HG03469 (cell line): ENCODE results near the gene KCTD1.

Source experiments
- ATAC-seq: cut with Tn5 transposase; IDR thresholded peaks from one replicate; pipeline ENCODE4 v1.9.1; 2021; ENCODE audit warnings: mild to moderate bottlenecking, moderate library complexity, moderate number of reproducible peaks; ENCODE audit not compliant: unreplicated experiment

Gene KCTD1

DNA sequence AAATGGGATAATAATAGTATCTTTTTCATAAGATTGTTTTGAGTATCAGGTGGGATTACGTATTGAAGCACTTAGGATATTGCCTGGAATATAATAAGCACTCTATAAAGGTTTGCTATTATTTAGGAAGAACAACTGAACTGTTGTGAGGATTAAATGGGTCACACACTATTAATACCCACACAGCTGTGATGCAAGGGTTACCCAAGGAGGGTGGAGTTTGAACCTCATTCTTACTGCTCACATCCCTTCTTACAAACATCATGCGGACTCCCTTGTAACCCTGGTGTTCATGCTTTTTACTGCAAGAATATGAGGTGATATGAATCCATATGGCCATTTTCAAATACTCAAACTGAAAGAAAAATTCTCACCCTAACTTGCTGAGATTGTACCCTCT, 113.5 kb downstream of the KCTD1 start:
- ATAC-seq = no peak

GRCh38 chr18:26432651-26433424, 115.5 kb downstream of the KCTD1 start:
- peak; percentile 56 for ATAC-seq

DNA sequence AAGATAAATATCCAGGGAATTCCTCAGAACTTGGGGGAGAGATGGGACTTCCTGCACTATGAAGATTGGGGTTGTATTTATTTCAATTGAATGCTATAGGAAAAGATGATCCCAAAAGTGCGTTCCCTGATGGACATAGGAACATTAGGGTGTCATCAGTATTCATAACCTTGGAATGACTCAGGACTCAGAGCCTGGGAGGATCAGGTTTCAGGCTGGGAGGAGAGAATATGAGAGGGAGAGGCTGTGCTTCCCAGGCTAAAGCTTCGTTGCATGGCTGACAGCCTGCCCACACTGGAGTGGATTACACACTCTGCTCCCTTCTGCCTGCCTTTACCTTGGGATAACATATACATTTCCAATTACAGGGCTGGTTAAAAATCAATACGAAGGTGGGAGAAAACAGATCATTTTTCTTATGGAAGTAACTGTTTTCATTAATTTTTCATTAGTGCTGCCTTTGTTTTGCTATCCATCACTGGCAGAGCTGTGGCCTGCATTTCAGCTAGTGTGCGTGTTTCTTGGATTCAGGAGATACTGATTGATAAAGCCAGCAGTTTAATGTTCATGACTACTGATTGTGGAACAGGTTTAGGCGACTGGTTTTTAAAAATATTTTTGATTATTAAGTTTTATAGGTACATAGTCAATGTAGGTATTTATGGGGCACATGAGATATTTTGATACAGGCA, 118.7 kb downstream of the KCTD1 start:
- no peak for ATAC-seq

DNA sequence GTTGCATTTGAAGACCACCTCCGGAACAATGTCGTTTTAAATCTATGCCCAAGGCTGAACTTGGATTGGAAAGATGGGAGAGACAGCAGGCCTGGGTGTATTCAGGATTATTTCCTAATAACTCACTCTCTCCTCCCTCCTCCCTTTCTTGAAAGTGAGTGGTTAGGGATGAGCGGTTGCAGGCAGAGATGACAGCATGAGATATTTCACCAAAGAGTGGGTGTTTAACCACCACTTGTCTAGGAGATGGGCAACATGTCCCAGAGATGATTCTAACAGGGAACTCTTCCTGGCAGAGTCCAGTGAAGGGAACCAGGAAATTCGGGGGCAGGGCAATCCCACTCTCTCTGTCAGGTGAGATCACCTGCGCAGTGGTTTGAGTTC, 123.2 kb downstream of the KCTD1 start:
- no peak for ATAC-seq

DNA sequence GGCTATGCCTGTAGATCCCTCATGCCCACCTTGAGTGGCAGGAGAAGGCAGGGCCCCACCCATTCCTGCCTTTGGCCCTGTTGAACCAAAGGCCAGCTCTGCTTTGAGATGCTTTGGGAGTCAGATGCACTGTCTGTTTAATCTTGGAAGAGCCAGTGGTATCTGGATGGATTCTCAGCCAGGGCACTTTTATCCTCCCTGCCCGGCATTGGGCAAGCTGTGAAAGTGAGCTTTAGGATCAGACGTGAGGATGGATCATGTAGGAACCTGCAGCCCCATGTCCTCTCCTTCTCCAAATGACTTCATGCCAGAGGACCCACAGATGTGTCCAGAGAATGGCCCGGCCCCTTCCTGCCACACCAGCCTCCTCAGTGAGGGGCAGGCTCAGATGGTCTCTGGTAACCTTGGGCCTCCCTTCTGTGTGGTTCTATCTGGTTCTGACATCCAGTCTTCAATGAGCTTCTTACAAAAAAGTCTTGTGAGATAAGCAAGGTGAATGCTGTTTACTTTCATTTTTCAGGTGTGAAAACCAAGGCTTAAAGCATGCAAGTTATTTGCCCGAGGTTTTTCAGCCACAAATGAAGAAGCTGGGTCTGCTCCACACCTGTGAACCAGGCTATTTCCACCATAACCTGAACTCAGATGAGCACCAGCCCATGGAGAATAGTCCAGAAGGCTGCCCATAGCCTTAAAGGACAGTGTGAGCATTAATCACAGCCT, 123.8 kb downstream of the KCTD1 start:
- no peak for ATAC-seq

DNA sequence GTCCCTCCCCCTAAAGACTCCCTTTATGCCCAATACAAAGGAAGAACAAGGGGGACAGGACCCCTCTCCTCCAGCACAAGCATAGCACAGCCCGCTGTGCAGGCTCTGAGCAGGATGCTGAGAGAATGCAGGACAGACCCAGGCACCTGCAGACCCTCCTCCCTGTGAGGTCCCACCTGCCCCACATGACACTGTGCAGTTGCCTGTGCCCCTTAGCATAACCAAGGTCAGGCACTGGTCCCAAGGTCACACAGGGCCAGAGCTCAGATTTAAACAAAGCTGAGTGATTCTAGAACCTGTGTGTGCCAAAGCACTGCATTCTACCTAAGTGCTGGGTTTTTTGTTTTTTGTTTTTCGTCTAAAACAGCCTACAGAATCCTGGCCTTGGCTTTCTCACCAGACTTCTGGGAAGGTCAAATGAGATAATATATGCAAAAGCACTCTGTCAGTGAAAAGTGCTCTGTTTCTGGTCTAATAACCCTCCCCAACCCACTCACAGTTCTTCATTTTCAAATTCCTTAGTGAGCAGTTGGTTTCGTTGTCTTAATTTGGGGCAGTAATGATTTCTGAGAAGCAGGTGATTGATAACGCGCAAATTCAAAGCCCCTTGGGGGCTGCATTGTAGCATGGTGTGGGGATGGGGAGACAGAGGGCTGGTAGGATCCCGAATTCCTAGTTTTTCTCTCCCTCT, 125.7 kb downstream of the KCTD1 start:
- ATAC-seq = peak; percentile 82

DNA sequence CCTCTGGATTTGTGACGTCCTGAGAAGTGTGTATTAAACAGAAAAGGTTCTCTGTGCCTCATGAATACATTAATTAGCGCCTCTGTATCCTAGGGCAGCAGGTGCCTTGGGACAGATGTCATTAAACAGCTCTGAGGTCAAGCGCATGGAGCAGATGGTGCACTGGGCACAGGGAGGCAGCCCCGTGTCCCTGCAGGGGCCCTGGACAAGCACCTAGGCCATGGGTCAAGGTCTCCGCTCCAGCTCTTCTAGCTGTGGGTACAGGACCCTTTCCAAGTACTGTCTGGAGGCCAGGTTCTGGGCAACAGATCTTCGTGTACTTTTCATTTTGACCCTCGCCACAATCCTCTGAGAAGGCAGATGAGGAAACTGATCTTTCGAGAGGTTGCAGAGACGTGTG, 126.4 kb downstream of the KCTD1 start:
- ATAC-seq = no peak

DNA sequence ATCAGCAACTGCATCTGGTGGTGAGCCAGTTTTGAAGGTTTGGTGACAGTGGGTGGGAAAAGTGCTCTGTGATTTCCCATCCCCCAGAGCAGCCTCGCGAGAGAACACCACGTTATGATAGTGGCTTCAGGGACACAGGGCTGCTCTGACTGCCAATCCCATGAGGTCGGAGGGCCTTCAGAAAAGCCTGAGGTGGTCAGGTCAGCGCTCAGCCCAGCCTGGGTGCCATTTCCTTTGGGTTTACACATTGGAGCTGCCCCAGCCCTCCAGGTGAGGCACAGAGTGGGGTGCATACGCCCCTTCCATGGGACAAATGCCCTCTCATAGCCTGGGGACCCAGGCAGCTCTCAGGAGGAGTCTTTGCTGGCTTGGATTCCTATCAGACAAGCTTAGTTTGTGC, 126.8 kb downstream of the KCTD1 start:
- ATAC-seq = no peak

- ATAC-seq = no peak
Observed at GRCh38 chr18:26419746-26420145, 128.6 kb downstream of the KCTD1 start.

DNA sequence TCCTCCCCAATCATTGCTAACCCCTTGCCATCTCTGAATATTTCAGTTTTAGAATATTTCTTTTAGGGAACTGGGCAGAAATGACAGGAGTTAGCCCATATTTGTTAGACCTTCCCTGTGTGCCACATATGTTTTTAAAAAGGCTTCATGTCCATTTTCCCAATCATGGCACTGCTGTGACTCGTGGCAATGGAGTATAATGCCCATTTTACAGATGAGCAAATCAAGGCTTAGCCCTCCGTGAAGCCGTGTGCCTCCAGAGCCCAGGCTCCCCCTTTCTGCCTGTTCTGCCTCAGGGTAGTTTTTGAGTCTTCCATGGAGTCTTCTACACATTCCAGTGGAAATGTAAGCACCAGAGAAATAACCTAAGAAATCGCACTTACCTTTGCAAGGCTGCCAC, 130.1 kb downstream of the KCTD1 start:
- ATAC-seq = no peak

GRCh38 chr18:26417190-26417589, 131.2 kb downstream of the KCTD1 start:
- no peak for ATAC-seq

DNA sequence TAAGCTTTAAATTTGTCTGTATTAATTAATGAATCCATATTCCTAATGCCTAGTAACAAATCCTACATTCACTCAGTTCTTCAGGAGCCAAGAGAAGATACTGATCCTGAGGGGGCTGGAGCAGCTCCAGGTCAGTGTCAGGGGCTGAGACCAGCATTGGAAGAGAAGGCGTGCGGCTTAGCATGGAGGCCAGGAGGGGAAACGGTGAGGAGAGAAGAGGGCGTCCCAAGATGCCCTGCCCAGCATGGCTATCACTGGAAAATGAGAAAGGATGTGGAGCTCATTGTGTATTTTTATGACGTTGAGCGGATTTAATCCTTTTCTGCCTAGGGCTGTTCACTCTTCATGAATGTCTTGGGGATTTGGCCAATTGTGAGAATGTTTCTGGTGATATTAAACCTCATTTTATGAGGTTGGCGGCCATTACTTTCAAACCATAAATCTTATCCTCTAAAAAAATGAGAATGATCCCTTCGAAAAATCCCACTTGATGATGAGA, 131.7 kb downstream of the KCTD1 start:
- no peak for ATAC-seq

GRCh38 chr18:26415631-26416030, 132.7 kb downstream of the KCTD1 start:
- ATAC-seq = no peak

DNA sequence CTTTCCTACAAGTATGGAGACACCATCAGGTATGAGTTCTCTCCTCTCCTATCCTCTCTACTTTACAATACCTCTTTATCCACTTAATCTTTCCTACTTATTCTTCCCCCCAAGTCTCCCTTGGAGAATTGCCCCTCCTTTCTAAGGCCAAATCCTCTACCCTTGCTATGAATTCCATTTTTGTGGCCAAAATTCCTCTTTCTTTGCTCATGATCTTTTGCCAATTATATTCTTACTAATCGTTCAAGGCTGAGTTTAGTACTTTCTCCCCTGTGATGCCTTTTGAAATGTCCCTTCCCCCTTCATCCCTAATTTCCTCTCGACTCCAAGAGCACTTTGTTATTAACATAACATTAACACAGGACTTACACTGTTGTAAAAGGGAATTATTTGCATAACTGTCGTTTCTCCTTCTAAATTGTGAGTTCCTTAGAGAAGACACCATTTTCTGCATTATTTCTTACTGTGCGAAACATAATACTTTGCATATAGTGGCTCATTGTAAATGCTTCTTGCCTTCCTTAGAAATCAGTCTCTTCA, 133.4 kb downstream of the KCTD1 start:
- no peak for ATAC-seq

DNA sequence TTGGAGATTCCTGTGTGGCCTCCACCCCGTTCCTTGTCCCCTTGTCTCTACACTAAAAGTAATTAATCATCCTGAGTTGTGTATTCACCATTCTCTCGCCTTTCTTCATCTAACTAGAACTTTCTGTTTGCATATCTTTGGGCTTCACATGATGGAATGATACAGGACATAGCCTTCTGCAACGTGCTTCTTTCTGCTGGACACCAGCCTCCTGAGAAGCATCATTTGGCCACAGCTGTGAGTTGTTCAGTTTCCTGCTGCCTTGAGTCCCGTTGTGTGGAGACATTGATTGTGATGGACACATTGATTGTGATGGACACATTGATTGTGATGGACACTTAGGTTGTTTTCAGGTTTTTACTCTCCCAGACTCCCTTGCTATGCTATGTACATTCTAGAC, 139.3 kb downstream of the KCTD1 start:
- no peak for ATAC-seq

GRCh38 chr18:26407736-26408601, 140.4 kb downstream of the KCTD1 start:
- no peak for ATAC-seq

DNA sequence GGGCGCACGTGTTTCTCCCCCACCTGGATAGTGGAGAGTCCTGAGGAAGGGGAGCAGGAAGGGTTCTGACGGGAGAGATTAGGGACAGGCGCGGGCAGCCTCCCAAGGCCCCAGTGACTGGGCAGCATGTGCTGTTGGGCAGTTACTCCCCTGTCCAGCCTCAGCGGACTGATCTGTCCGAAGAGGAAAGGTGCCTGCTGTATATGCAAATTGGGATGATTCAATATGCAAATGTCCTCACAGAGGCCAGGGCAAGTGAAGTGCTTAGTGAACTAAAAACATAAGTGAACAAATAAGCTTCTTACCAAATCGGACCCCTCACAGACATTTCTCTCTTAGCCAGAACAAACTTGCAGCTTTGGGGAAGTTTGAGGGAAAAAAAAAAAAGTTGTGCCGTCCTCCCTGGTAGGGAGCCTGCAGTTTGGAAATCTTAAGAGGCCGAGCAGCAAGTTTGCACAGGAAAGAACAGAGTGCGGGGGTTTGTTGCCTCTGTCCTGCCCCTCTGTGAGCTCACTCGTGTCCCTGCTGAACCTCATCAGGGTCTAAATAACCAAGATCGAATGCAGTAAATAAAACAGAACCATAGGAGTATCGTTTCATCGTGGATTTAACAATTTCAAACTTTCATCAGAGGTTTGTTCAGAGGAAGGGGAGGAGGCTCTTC, 141.4 kb downstream of the KCTD1 start:
- ATAC-seq = no peak

DNA sequence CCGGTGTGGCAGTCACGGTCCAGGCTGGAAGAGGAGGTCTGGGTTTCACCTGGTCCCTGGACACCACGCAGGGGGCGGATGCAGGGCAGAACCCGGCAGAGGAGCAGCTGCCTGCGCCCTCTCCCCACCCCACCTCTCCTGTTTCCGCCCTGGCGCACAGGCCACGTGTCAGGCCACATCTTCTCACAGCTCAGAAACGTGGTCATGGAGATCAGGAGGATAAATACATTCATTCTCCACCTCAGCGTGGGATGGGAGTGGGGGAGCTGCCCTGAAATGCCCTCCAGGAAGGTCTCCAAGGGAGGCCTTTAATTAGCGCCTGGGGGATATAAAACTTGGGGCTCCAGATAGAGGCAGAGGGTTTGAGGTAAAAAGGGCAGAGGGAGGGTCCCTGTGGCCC, 142.0 kb downstream of the KCTD1 start:
- ATAC-seq = no peak

GRCh38 chr18:26405190-26405801, 143.1 kb downstream of the KCTD1 start:
- ATAC-seq = peak; percentile 84
